IPS-15b (cell line): ENCODE results near the gene LEFTY1.

ENCODE experiments used
- H3K27me3 ChIP-seq: one replicate; pipeline ENCODE4 v1.6.1; 2013; ENCODE audit warnings: low read length; ENCODE audit not compliant: control insufficient read depth, insufficient read depth
- H3K36me3 ChIP-seq: one replicate; pipeline ENCODE4 v1.6.1; 2013; ENCODE audit warnings: low read length; ENCODE audit not compliant: control insufficient read depth, insufficient read depth
- H3K4me1 ChIP-seq: one replicate; pipeline ENCODE4 v1.6.1; 2013; ENCODE audit warnings: mild to moderate bottlenecking, low read length; ENCODE audit not compliant: control insufficient read depth, insufficient read depth
- H3K4me3 ChIP-seq: one replicate; pipeline ENCODE4 v1.5.1; 2013; ENCODE audit warnings: low read depth, low read length
- H3K9ac ChIP-seq: one replicate; pipeline ENCODE4 v1.6.1; 2013; ENCODE audit warnings: low read depth, mild to moderate bottlenecking, low read length
- H3K9me3 ChIP-seq: one replicate; pipeline ENCODE4 v1.6.1; 2013; ENCODE audit warnings: mild to moderate bottlenecking, low read length; ENCODE audit not compliant: control insufficient read depth, insufficient read depth

LEFTY1 gene

DNA sequence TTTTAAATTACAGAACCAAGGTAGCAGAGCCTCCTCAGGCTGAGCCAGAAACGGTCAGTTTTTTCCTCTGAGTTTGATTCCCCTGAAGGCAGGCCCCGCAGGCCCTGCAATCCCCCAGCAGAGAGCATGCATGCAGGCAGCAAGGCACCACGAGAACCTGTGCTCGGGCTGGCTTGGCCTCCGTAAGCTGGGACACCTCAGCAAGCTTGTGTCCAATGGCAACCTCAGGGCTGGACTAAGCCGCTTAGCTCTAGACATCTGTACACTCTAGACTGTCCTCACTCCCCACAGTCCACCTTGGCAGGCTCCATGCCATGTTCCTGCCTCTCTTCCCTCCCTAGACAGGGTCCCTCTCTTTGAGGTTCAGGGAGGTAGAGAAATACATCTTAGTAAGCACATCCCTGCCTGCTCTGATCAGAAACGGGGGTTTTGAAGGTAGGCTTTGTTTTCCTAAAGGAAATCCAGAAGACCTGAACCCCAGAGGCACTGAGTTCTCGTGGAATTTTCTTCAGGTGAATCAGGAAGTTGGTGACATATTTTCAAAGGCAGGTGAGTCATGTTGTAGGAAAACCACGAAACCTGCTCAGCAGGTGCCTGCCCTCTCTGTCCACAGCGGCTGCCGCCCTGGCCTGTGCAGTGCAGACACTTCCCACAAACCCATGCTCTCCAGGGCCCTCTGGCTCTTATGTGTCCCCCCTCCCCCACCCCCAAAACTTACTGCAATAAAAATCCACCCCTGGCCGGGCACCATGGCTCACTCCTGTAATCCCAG, 13.7 kb downstream of the LEFTY1 start:
- peaks cover 2% of the 10 kb centered on the region for H3K4me1 ChIP-seq
- no peak overlapping the region for H3K9ac ChIP-seq
- H3K36me3 ChIP-seq, result peaks cover 12% of the 10 kb centered on the region
- H3K9me3 ChIP-seq, result no peaks in the 10 kb centered on the region
- no peaks in the 10 kb centered on the region for H3K27me3 ChIP-seq
- no peak overlapping the region for H3K4me3 ChIP-seq

- no peak overlapping the region for H3K9ac ChIP-seq
- H3K4me1 ChIP-seq, result no peaks in the 10 kb centered on the region
- H3K4me3 ChIP-seq, result no peak overlapping the region
- peaks cover 12% of the 10 kb centered on the region for H3K36me3 ChIP-seq
- no peaks in the 10 kb centered on the region for H3K27me3 ChIP-seq
- no peaks in the 10 kb centered on the region for H3K9me3 ChIP-seq
Measured at GRCh38 chr1:225874431-225874830, 14.5 kb downstream of the LEFTY1 start.

GRCh38 chr1:225873281-225873850, 15.6 kb downstream of the LEFTY1 start:
- Histone ChIP-seq H3K27me3 (no peaks in the 10 kb centered on the region), H3K9ac (no peak overlapping the region), H3K4me1 (no peaks in the 10 kb centered on the region), H3K36me3 (peaks cover 19% of the 10 kb centered on the region), H3K4me3 (no peak overlapping the region), H3K9me3 (no peaks in the 10 kb centered on the region)

DNA sequence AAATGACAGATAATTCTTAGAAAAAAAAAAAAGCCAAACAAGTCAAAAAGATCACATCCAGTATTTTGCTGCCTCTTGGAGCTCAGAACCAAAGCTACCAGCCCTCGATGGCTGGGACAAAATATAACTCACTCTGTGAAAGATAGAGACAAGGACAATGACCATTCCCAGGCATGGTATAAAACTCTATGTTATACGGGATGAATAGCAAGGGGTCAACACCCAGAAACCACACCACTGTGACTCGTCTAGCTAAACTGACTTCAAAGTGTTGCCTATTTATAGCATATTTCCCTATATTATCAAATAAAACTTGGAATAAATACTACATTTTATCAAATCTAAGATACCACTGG, 16.9 kb downstream of the LEFTY1 start:
- H3K9ac ChIP-seq, result no peak overlapping the region
- H3K27me3 ChIP-seq, result no peaks in the 10 kb centered on the region
- H3K4me3 ChIP-seq, result no peak overlapping the region
- no peaks in the 10 kb centered on the region for H3K9me3 ChIP-seq
- H3K36me3 ChIP-seq, result peaks cover 21% of the 10 kb centered on the region
- no peaks in the 10 kb centered on the region for H3K4me1 ChIP-seq

DNA sequence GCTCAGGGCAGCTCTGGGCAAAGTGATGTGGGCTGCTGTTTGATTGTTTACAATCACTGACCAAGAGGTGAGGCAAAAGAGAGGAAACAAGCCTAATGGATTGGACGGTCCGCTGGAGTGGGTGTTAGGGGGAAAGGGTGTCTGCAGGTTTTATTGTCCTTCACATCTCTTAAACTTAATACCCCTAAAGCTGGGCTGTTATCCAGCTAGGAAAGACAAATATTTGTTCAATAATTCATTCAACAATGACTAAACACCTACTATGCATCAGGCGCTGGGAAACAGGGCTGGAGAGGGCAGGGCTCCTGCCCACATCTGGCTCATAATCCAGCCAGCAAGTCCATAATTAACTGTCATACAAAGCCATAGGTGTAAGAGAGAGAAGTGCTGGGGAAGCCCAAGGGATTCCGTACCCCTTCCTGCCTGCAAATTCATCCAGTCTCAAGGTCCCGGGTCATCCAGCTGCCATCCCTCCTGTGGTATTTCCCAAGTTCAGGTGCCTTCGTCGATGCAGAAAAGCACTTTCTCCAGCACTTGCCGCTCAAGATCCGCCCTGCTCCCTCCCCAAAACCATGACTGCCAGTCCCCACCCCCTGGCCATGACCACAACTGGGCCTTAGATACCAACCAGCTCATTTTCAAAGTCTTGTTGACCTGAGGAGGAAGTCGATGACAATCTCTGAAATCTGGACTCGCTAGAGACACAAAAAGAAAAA, 17.4 kb downstream of the LEFTY1 start:
- H3K9me3 ChIP-seq, result no peaks in the 10 kb centered on the region
- H3K9ac ChIP-seq, result no peak overlapping the region
- H3K4me3 ChIP-seq, result no peak overlapping the region
- H3K36me3 ChIP-seq, result peaks cover 26% of the 10 kb centered on the region
- no peaks in the 10 kb centered on the region for H3K27me3 ChIP-seq
- H3K4me1 ChIP-seq, result no peaks in the 10 kb centered on the region

- H3K4me3 ChIP-seq, result no peak overlapping the region
- H3K4me1 ChIP-seq, result no peaks in the 10 kb centered on the region
- no peak overlapping the region for H3K9ac ChIP-seq
- peaks cover 27% of the 10 kb centered on the region for H3K36me3 ChIP-seq
- H3K9me3 ChIP-seq, result no peaks in the 10 kb centered on the region
- no peaks in the 10 kb centered on the region for H3K27me3 ChIP-seq
Measured at GRCh38 chr1:225870911-225871310, 18.0 kb downstream of the LEFTY1 start.

- H3K4me1 ChIP-seq, result no peaks in the 10 kb centered on the region
- H3K27me3 ChIP-seq, result no peaks in the 10 kb centered on the region
- H3K4me3 ChIP-seq, result no peak overlapping the region
- peaks cover 32% of the 10 kb centered on the region for H3K36me3 ChIP-seq
- H3K9ac ChIP-seq, result no peak overlapping the region
- no peaks in the 10 kb centered on the region for H3K9me3 ChIP-seq
Measured at GRCh38 chr1:225868631-225869330, 20.2 kb downstream of the LEFTY1 start.

DNA sequence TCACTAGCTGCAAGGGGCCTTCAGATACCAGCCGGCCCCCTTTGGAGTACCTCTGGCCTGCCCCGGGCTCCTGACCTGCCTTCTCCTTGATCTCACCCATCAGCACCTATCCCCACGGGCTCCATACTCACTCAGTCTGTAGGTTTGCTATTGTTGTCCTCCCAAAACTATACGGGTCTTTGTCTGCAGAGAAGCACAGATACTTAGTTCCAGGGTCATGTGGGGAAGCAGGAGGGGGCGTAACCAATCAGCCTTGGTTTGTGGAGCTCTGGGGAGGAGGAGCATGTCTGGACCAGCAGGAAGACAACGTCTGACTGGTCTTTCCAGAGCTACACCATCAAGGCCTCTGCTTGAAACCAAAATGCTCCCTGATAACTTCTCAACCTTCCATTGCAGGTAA, 22.0 kb downstream of the LEFTY1 start:
- Histone ChIP-seq H3K27me3 (no peaks in the 10 kb centered on the region), H3K9ac (no peak overlapping the region), H3K9me3 (no peaks in the 10 kb centered on the region), H3K4me3 (no peak overlapping the region), H3K36me3 (peaks cover 40% of the 10 kb centered on the region), H3K4me1 (no peaks in the 10 kb centered on the region)

- H3K9ac ChIP-seq, result no peak overlapping the region
- H3K4me3 ChIP-seq, result no peak overlapping the region
Measured at GRCh38 chr1:225866061-225866837, 22.7 kb downstream of the LEFTY1 start.

DNA sequence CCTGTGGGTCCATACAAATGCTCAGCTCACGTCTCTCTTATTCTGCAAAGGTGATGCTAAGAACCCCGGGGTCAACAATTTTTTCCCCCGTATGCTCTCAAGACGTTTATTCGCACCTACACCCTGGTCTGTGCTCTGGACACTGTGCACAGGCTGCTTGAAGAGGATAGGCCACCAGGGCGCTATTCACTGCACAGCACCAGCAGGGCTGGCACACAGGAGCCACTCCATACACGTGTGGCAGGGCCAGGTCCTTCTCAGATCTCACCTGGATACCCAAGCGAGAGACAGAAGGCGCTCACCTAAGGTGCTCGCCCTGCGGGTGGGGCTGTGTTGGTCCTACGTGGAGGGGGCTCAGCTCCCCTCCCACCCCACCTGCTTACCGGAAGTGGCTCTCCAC, 23.4 kb downstream of the LEFTY1 start:
- H3K9ac ChIP-seq, result no peak overlapping the region
- peaks cover 47% of the 10 kb centered on the region for H3K36me3 ChIP-seq
- H3K4me1 ChIP-seq, result no peaks in the 10 kb centered on the region
- H3K27me3 ChIP-seq, result no peaks in the 10 kb centered on the region
- H3K9me3 ChIP-seq, result no peaks in the 10 kb centered on the region
- H3K4me3 ChIP-seq, result no peak overlapping the region

More at GRCh38 chr1:225866061-225866837, 22.7 kb downstream of the LEFTY1 start:
- Histone ChIP-seq H3K9me3 (no peaks in the 10 kb centered on the region), H3K36me3 (peaks cover 47% of the 10 kb centered on the region), H3K4me1 (no peaks in the 10 kb centered on the region), H3K27me3 (no peaks in the 10 kb centered on the region)

- H3K4me1 ChIP-seq, result no peaks in the 10 kb centered on the region
- H3K9me3 ChIP-seq, result no peaks in the 10 kb centered on the region
- peaks cover 39% of the 10 kb centered on the region for H3K36me3 ChIP-seq
- no peak overlapping the region for H3K9ac ChIP-seq
- H3K27me3 ChIP-seq, result no peaks in the 10 kb centered on the region
- no peak overlapping the region for H3K4me3 ChIP-seq
Measured at GRCh38 chr1:225863167-225863566, 25.8 kb downstream of the LEFTY1 start.
